Common myeloid progenitor, CD34-positive (primary cell): ENCODE measurements around the gene MTFR1L.

Experiments used
- CTCF ChIA-PET: fragments of 350-600 bp; sonication (Branson Sonifier 250); formaldehyde crosslinking; loops from one replicate; lab custom pipeline; 2021; ENCODE audit warnings: antibody characterized with exemption; lab: Charles Lee
- POLR2A ChIA-PET: fragments of 350-600 bp; sonication (Branson Sonifier 250); formaldehyde crosslinking; loops from one replicate; lab custom pipeline; 2021; ENCODE audit warnings: antibody characterized with exemption; lab: Charles Lee
- DNase-seq, 3 donors: peaks; one replicate each; pipeline versions ENCODE4 v3.0.0 to v3.0.0-alpha.2; 2013
- H3K27ac ChIP-seq, 2 experiments: 1 replicate in 1 of 2; 2 replicates in 1 of 2; pipeline ENCODE4 v1.7.0; 2013; ENCODE audit warnings: inconsistent platforms in 2 of 2, low read length in 2 of 2, mild to moderate bottlenecking in 2 of 2, low read depth in 1 of 2, moderate library complexity in 1 of 2; ENCODE audit not compliant: severe bottlenecking in 2 of 2, insufficient read depth in 1 of 2, poor library complexity in 1 of 2
- H3K27me3 ChIP-seq, 5 experiments: replicated peaks in 2 of 5; 1 replicate in 3 of 5; 2 replicates in 2 of 5; pipeline versions ENCODE4 v1.6.1 to v1.7.0; 2013; ENCODE audit warnings: low read length in 4 of 5, mild to moderate bottlenecking in 2 of 5, moderate library complexity in 2 of 5, inconsistent platforms in 1 of 5; ENCODE audit not compliant: insufficient read depth in 5 of 5, control insufficient read depth in 4 of 5
- H3K36me3 ChIP-seq, 4 experiments: 1 replicate in 2 of 4; 2 replicates in 2 of 4; pipeline versions ENCODE4 v1.6.1 to v1.7.0; 2013; ENCODE audit warnings: low read length in 3 of 4, control low read depth in 1 of 4, mild to moderate bottlenecking in 1 of 4; ENCODE audit not compliant: control insufficient read depth in 4 of 4, insufficient read depth in 4 of 4
- H3K4me1 ChIP-seq, 4 experiments: 1 replicate in 3 of 4; 2 replicates in 1 of 4; pipeline versions ENCODE4 v1.6.1 to v1.7.1; 2013; ENCODE audit warnings: low read length in 3 of 4, mild to moderate bottlenecking in 3 of 4, control low read depth in 1 of 4, inconsistent platforms in 1 of 4, moderate library complexity in 1 of 4; ENCODE audit not compliant: control insufficient read depth in 4 of 4, insufficient read depth in 4 of 4; ENCODE audit errors: control extremely low read depth in 1 of 4
- H3K4me3 ChIP-seq, 7 experiments: 1 replicate in 4 of 7; 2 replicates in 3 of 7; pipeline versions ENCODE4 v1.5.1 to v1.7.0; 2013; ENCODE audit warnings: mild to moderate bottlenecking in 7 of 7, low read length in 6 of 7, moderate library complexity in 6 of 7, inconsistent platforms in 2 of 7, low read depth in 2 of 7, control low read depth in 1 of 7; ENCODE audit not compliant: insufficient read depth in 4 of 7, control insufficient read depth in 1 of 7; ENCODE audit errors: extremely low read depth in 1 of 7
- H3K9me3 ChIP-seq, 5 experiments: 1 replicate in 4 of 5; 2 replicates in 1 of 5; pipeline versions ENCODE4 v1.6.1 to v1.7.1; 2013; ENCODE audit warnings: low read length in 4 of 5, mild to moderate bottlenecking in 2 of 5, inconsistent platforms in 1 of 5, low read depth in 1 of 5, moderate library complexity in 1 of 5; ENCODE audit not compliant: control insufficient read depth in 4 of 5, insufficient read depth in 2 of 5; ENCODE audit errors: control extremely low read depth in 1 of 5
- WGBS: methylation state at CpG from one replicate; pipeline ENCODE4 v1.1.5; 2013; ENCODE audit not compliant: insufficient coverage; 5-methylcytosine and 5-hydroxymethylcytosine counted together

The MTFR1L gene

GRCh38 chr1:25873120-25873519, 53.4 kb downstream of the MTFR1L start:
- no peaks in the 10 kb centered on the region for H3K27me3 ChIP-seq
- ChIA-PET CTCF (no interaction called here), POLR2A (no interaction called here)
- peaks cover 0 to 17% (median 5%) of the 10 kb centered on the region in 4 experiments for H3K36me3 ChIP-seq
- H3K4me3 ChIP-seq, result peak overlapping the region in 1 of 7 experiments; percentile 48
- peak in 1 of 3 donors; percentile 26 for DNase-seq
- peaks cover 0 to 53% (median 44%) of the 10 kb centered on the region in 4 experiments for H3K4me1 ChIP-seq
- no peak overlapping the region for H3K27ac ChIP-seq
- H3K9me3 ChIP-seq, result no peaks in the 10 kb centered on the region
- WGBS, result 100% methylated on average over 3 of the region's 3 CpGs

- Histone ChIP-seq H3K4me3 (peak overlapping the region in 5 of 7 experiments; percentile 64 to 84 (median 72)), H3K27me3 (no peaks in the 10 kb centered on the region), H3K4me1 (peaks cover 0 to 53% (median 44%) of the 10 kb centered on the region in 4 experiments), H3K27ac (peak overlapping the region in 1 of 2 experiments; percentile 71), H3K36me3 (peaks cover 0 to 12% (median 3%) of the 10 kb centered on the region in 4 experiments), H3K9me3 (no peaks in the 10 kb centered on the region)
- no peak for DNase-seq
- 94% methylated on average over 2 of the region's 3 CpGs for WGBS
- ChIA-PET POLR2A (no interaction called here), CTCF (interaction anchor here (0.9 to 3.2 kb wide), 6 partner anchors 21 to 123 kb away, joined by 3 to 21 read pairs (median 5); partner anchors contain the start of gene PAFAH2)
These were observed 54.5 kb downstream of the MTFR1L start for GRCh38 chr1:25874209-25874608.

- peak overlapping the region; percentile 49 to 84 (median 72) for H3K4me3 ChIP-seq
- no peaks in the 10 kb centered on the region for H3K27me3 ChIP-seq
- WGBS, result 36% methylated on average over 7 of the region's 8 CpGs
- peak overlapping the region in 1 of 2 experiments; percentile 71 for H3K27ac ChIP-seq
- DNase-seq, result peak in 2 of 3 donors; percentile 19 to 25
- POLR2A ChIA-PET, result no interaction called here
- H3K36me3 ChIP-seq, result peaks cover 0 to 9% (median 2%) of the 10 kb centered on the region in 4 experiments
- peaks cover 0 to 53% (median 44%) of the 10 kb centered on the region in 4 experiments for H3K4me1 ChIP-seq
- no peaks in the 10 kb centered on the region for H3K9me3 ChIP-seq
- CTCF ChIA-PET, result interaction anchor here (0.9 to 3.2 kb wide), 6 partner anchors 20 to 123 kb away, joined by 3 to 21 read pairs (median 5); partner anchors contain the start of gene PAFAH2
These were observed 54.9 kb downstream of the MTFR1L start for GRCh38 chr1:25874635-25875153.

DNA sequence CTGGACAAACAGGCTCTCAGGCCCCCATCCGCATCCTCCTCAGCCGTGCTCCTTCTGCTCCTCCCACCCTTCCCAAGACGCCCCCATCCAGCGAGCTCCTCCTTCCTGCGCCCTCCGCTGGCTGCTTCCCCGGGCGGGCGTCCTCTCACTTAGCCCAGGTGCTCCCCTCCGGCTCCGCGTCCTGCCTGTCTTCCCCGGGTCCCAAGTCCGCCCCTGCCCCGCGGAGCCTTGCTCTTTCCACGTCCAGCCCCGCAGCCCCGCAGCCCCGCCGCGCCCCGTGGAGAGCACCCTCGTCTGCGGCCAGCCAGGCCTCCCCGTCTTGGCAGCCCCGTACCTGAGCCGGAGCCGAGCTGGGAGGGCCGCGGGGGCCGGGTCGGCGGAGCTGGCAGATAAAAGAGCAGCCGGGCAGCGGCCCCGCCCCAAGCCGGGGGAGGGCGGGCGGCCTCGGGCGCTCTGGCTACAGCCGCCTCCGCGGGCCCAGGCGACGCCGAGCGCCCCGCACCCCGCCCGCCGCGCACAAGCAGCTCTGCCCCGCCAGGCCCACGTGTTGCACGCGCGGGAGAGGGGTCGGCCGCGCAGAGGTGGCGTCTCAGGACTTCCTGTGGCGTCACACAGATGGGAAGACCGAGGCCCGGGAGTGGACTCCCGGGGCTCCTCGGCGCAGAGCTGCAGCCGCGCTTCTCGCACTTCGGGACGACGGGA, 55.6 kb downstream of the MTFR1L start, which contains the start of gene PAQR7:
Gene PAQR7, minus strand, starts transcription at position 555 of the 702 bp plus-strand sequence. CDS start 11,869 bp downstream, outside the sequence.
- H3K4me1 ChIP-seq, result peaks cover 0 to 53% (median 44%) of the 10 kb centered on the region in 4 experiments
- CTCF ChIA-PET, result interaction anchor here (0.9 to 3.2 kb wide), 7 partner anchors 11 to 122 kb away, joined by 3 to 21 read pairs (median 5); partner anchors contain the start of gene PAFAH2
- H3K27ac ChIP-seq, result peak within 1 kb of the TSS in 1 of 2 experiments; percentile 71
- peak; percentile 59 to 82 (median 70) for DNase-seq
- H3K9me3 ChIP-seq, result no peaks in the 10 kb centered on the region
- peaks cover 0 to 3% (median 0%) of the 10 kb centered on the region in 4 experiments for H3K36me3 ChIP-seq
- no peaks in the 10 kb centered on the region for H3K27me3 ChIP-seq
- under 1% methylated on average over 71 of the region's 75 CpGs for WGBS
- peak within 1 kb of the TSS; percentile 49 to 84 (median 72) for H3K4me3 ChIP-seq
- POLR2A ChIA-PET, result no interaction called here

GRCh38 chr1:25875856-25876692, 56.3 kb downstream of the MTFR1L start:
- CTCF ChIA-PET, result interaction anchor here (0.9 to 3.2 kb wide), 4 partner anchors 12 to 124 kb away, joined by 3 to 21 read pairs (median 6); partner anchors contain the start of gene PAFAH2
- Histone ChIP-seq H3K36me3 (no peaks in the 10 kb centered on the region), H3K27ac (no peak overlapping the region), H3K4me3 (peak overlapping the region; percentile 49 to 84 (median 72)), H3K9me3 (no peaks in the 10 kb centered on the region), H3K27me3 (no peaks in the 10 kb centered on the region), H3K4me1 (peaks cover 0 to 47% (median 41%) of the 10 kb centered on the region in 4 experiments)
- 27% methylated on average over 30 of the region's 32 CpGs for WGBS
- POLR2A ChIA-PET, result interaction anchor here (0.9 kb wide), 1 partner anchor 114 kb away, joined by 4 read pairs; no protein-coding TSS in a partner anchor
- DNase-seq, result peak in 2 of 3 donors; percentile 31 to 49

- Histone ChIP-seq H3K4me1 (peaks cover 0 to 41% (median 35%) of the 10 kb centered on the region in 4 experiments), H3K36me3 (no peaks in the 10 kb centered on the region), H3K27me3 (no peaks in the 10 kb centered on the region), H3K27ac (no peak overlapping the region), H3K9me3 (no peaks in the 10 kb centered on the region), H3K4me3 (no peak overlapping the region)
- ChIA-PET CTCF (interaction anchor here (1.4 to 3.2 kb wide), 2 partner anchors 18 to 123 kb away, joined by 3 to 21 read pairs; no protein-coding TSS in a partner anchor), POLR2A (interaction anchor here (0.9 kb wide), 1 partner anchor 114 kb away, joined by 4 read pairs; no protein-coding TSS in a partner anchor)
- no CpG with 5 or more reads among the region's 2 CpGs for WGBS
- DNase-seq, result no peak
These were observed 56.9 kb downstream of the MTFR1L start for GRCh38 chr1:25876693-25877077.
